GM12874 (cell line): ENCODE results near the gene CNTN5.

Experiments
- TF ChIP-seq, protein P1 (sequence below): IDR thresholded peaks from 2 replicates; pipeline ENCODE4 v1.5.1; 2011; ENCODE audit warnings: low read depth, mild to moderate bottlenecking, control low read depth, low read length, moderate library complexity; ENCODE audit not compliant: insufficient read depth

The CNTN5 gene

DNA sequence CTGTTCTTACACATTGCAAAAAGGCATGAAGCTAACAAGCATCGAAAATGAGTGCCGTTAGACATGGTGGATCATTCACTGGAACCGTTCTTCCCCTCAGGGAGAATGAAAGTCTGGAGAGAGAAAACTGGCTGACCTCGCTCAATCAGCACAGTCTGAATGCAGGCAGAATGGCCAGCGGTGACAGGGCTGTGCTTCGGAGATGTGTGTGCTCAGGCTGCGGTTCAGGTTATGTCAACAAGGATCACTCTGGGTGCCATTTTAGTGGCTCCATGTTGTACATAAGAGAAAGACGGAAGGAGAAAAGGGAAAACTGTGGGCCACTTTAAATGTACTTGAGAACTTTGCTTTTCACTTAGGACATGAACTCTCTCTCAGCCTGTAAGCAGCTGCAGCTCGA, 916.6 kb downstream of the CNTN5 start:
- TF ChIP-seq, protein P1, sequence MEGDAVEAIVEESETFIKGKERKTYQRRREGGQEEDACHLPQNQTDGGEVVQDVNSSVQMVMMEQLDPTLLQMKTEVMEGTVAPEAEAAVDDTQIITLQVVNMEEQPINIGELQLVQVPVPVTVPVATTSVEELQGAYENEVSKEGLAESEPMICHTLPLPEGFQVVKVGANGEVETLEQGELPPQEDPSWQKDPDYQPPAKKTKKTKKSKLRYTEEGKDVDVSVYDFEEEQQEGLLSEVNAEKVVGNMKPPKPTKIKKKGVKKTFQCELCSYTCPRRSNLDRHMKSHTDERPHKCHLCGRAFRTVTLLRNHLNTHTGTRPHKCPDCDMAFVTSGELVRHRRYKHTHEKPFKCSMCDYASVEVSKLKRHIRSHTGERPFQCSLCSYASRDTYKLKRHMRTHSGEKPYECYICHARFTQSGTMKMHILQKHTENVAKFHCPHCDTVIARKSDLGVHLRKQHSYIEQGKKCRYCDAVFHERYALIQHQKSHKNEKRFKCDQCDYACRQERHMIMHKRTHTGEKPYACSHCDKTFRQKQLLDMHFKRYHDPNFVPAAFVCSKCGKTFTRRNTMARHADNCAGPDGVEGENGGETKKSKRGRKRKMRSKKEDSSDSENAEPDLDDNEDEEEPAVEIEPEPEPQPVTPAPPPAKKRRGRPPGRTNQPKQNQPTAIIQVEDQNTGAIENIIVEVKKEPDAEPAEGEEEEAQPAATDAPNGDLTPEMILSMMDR, result no peak

DNA sequence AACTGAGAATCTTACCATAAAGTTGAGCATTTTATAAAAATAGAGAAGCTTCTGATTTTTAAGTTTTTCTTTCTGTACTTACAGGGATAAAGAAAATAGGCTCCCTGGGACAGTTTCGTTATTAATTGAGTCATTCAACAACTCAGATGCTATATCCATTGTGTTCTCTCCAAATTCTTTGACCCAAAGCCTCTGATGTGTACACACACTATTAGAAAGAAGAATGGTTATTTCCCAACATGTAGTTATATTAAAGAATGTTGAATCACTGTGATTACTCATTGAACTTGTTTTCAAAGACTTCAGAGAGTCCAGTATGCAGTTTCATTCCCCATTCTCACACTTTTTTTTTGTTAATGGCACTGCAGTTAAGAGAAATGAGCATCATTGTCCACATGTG, 932.1 kb downstream of the CNTN5 start:
- TF ChIP-seq, protein P1, result no peak

DNA sequence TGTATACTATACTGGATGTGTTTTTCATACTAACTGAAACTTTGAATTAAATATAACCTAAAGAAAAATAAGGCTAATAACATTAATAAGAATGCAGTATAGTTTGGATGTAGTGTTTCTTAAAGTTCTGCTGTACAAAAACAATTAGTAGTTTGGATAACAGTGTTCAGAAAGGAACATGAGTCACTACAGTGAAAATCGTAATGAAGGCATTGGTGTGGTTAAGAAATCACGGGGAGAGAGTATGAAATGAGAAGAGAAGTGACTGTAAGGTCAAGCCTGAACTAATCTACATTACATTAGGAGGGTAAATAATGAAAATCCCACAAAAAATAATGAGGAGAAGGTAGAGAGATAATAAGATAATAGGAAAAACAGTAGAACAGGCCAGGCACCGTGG, 939.8 kb downstream of the CNTN5 start:
- TF ChIP-seq, protein P1, result no peak

DNA sequence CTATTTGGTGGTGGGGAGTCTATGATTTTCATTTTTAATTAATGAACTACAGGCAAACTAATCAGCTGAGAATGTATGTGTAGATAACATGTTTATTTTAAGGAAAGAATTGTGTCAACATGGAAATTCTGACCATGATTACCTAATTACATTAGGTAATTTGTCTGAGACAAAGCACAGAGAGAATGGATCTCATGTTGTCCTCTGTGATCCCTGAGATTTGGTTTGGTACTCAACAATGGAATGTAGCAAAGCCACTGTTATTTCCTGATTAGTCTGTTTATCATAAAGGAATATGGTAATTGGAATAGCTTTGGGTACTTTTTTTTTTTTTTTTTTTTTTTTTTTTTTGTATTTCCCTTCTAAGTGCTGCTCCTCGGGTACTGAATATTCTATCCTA, 947.6 kb downstream of the CNTN5 start:
- TF ChIP-seq, protein P1, result no peak

DNA sequence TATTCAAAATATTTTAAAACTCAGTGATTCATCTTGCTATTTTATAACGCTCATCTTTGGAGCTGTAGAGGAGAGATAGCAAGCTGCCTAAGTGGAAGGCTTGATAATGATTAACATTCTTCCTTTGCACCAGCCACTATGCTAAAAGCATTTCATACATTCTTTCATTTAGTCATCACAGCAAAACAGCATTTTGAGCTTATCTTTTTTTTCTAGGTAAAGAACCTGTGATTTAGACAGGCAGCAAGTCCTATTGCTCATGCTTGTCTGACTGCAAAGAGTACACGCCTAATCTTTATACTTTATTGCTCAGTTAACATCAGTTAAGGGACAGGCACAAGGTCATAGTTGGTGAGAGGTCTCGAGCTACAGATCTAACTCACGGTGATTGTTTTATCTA, 953.2 kb downstream of the CNTN5 start:
- TF ChIP-seq, protein P1, result no peak

DNA sequence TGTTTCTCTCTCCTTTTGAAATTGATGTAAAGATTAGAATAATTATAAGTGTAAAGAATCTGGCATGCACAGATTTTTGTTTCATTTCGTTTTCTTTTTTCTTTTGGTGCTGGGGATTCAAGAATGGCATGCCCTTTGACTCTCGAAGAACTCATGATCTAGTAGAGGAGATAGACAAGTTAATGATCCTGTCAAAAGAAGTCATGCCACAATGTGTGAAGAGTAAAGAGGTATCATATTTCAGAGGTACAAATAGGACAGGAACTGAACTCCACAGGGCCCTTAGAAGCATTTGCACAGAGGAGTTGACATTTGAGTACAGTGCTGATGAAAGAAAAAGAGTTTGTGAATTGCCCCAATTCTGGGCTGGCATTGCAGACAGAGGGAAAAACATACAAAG, 958.3 kb downstream of the CNTN5 start:
- TF ChIP-seq, protein P1, result no peak

DNA sequence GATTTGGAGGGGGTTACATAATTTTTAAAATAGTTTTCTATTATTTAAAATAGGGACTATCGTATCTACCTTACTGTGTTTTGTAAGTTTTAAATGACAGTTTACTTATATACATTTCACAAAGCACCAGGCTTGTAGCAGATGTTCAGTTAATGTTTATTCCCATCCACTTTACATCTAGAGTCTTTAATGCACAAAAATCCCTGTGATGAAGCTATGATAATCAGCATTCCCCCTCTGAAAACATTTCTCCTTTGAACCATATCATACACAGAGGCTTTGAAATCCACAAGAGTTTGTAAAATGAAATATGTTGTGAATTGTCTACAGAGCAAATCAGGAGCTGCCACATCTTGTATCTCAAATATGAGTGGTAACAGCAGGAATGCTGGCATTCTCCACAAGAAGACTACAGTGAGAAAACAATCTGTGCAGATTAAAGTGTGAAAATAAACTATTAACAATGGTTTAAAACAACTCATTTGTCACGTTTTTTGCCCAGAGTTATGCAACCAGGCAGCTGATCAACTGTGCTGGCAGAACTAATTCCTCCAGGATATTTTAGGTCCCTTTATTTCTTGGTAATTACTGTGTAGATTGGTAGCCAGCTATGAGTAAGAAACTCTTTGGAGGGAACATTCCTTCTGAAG, 967.2 kb downstream of the CNTN5 start:
- TF ChIP-seq, protein P1, result no peak
